GM21717 (cell line): ENCODE results near the gene CADPS.
A peak's percentile ranks its signal among the peaks of the same experiment; 100 is the strongest.

Source experiments
- ATAC-seq: cut with Tn5 transposase; IDR thresholded peaks from one replicate; pipeline ENCODE4 v1.9.1; 2021; ENCODE audit warnings: mild to moderate bottlenecking, moderate library complexity; ENCODE audit not compliant: unreplicated experiment

CADPS gene

DNA sequence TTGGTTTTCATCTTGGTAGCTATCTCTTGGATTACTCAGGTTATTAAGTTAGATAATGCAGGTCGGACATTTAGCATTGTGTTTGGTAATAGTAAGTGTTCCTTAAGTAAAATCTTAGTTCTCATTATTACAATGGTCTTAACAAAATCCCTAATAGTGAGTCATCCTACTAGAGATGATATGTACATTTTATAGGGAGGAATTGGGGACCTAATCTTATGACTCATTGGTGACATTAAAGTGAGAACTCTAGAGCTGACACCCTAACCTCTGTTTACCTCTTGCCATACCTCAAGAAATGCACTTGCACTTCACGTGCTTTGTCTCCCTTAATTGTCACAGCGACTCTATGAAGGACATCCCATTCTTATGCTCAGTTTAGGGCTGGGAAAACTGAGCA, 174.9 kb downstream of the CADPS start:
- no peak for ATAC-seq

DNA sequence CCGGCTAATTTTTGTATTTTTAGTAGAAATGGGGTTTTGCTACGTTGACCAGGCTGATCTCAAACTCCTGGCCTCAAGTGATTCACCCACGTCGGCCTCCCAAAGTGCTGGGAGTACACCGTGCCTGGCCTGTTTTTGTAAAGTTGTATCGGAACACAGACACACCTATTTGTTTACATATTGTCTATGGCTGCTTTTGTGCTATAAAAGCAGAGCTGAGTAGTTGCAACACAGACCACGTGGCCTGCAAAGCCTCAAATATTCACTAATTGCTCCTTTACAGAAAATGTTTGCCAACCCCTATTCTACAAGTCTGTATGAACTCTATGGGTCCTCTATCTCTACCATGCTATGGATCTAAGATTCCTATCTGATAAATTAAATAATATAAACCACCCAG, 175.5 kb downstream of the CADPS start:
- no peak for ATAC-seq

DNA sequence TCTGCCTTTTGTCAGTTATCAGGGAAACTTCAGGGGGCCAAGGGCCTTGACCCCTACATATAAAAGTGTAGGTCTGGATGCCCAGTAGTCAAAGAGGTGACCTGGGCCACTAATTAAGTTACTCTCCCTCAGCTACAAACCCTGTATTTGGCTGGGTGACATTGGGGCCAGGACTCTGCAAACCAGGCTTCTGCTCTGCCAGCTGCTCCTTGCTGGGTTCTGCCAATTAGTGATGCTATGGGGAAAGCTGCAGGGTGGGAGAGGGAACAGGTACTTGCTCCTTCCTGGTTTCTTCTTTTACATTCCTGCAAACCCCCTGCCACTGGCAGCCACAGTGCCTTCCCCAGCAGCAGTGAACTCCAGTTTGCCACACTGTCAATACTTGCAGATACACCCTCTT, 179.2 kb downstream of the CADPS start:
- no peak for ATAC-seq

DNA sequence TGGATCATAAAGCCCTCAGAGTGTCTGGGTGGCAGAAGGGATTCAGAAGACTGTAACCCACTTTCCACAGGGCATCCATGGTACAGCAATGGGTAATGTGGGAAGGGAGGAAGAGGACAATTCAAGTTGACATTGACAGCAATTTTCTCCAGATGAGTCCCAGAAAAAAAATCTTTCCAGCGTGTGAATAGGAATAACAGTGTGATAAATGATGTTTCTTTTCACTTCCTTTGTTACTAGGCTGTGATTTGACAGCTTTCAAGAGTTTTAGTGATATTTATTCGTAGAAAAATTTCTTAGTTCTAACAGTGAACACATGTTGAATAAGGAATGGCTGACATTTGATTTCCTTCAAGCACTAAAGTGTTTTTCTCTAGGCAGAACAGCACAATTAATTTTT, 186.4 kb downstream of the CADPS start:
- no peak for ATAC-seq

GRCh38 chr3:62688050-62688449, 187.2 kb downstream of the CADPS start:
- no peak for ATAC-seq

GRCh38 chr3:62686503-62687294, 188.5 kb downstream of the CADPS start:
- ATAC-seq: no peak

GRCh38 chr3:62682826-62683225, 192.4 kb downstream of the CADPS start:
- ATAC-seq: no peak

GRCh38 chr3:62679988-62680387, 195.2 kb downstream of the CADPS start:
- ATAC-seq: no peak

GRCh38 chr3:62678841-62679240, 196.4 kb downstream of the CADPS start:
- no peak for ATAC-seq

DNA sequence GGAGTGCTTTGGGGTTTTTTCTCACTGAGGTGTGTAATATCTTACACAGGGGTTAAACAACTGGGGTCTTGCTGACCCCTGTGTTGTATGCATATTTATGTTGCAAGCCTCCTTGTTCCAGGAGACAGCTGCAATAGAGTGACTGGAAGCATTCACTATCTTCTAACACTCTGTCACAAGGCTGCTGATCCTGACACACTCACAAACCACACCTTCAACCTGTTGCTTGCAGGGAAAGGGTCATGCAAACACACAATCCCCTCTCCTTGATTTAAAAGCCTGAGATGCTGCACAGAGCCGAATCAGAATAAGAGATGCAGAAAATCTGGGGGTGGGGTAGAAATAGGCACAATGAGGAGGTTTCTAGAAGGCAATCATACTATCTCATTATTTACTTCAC, 197.3 kb downstream of the CADPS start:
- no peak for ATAC-seq

GRCh38 chr3:62676689-62677271, 198.4 kb downstream of the CADPS start:
- no peak for ATAC-seq

- ATAC-seq: no peak
These were observed 199.7 kb downstream of the CADPS start for GRCh38 chr3:62675492-62675891.

DNA sequence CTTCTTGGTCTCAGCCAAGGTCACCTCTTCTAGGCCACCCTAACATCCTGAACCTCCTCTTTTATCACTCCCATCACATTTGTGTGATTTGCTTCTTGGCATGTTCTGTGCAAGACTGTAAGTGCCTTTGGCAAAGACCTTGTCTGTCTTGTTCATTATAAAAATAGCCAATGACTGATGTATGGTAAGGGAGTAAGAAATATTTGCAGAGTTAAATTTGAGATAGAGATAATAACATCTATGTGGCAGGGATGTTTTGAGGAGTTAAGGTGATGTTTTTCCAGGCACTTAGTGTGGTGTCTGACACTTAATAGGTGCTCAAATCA, 202.3 kb downstream of the CADPS start:
- no peak for ATAC-seq

GRCh38 chr3:62672270-62672987, 202.8 kb downstream of the CADPS start:
- no peak for ATAC-seq

DNA sequence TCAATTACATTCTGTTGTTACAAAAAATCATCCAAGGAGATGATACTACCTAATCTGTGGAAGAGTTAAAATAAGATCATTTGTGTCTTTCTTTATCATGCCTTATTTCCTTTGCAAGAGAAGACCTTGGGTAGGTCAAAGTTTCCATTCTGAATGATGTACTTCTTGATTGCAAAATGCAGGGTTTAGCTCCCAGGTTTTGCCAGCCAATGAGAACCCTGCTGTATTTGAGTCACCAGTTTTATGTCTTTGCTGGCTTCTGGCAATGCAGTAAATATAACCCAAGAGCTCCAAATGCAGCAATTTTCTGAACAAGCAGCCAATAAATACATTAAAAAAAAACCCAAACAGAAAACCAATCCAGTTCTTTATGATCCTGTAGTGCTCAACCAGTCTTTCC, 204.9 kb downstream of the CADPS start:
- ATAC-seq: no peak

DNA sequence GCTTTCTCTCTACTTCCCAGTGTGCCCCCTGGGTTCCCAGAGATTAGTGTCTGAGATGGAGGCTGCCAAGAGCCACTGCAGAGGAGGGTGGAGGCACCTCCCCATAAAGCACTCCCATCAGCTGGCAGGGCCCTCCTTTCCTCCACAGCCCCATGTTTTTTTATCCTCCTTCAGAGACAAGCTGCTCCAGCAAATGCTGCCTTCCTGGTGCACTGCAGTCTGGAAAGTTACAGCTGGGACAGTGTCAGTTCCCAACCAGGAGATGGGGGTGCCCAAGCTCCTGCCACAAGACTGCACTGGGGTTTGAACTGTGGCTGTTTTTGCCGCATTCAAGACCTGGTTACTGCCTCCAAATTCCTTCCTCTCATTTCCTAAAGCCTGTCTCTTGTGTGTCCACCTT, 206.1 kb downstream of the CADPS start:
- no peak for ATAC-seq

GRCh38 chr3:62667714-62668113, 207.5 kb downstream of the CADPS start:
- ATAC-seq: peak; percentile 54

DNA sequence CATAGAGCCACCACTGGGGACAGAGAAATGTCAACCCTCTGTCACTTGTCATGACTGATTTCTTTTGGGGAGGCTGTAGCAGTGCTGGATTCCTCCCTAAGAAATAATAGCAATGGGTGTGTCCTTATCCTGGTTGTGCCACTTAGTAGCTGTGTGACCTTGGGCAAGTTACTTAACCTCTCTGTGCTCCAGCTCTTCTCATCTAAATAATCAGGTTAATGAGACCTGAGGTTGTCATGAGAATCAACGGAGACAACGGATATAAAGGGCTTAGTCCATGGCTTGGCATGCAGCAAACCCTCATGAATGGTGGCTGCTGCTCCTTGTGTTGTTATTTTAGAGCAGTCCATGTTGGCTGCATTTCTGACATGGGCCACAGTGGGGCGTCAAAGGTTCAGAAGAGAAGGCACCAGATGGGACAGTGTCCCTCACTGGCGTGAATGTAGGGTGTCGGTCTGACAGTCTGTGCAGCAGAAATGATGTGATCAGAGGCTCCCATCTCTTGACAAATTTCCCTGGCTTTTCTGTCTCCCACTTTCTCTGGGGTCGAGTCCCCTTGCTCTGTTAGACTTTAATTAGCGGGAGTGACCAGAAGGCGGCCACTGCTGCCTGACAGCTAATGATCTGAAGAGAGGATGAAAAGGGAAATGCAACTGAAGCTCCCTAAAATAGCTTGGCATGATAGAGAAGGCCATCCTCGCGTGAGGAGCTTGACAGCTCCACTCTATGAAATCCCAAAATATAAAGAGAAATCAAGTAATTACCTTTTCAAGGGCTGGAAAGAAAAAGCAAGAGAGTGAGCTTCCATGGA, 209.4 kb downstream of the CADPS start:
- peak; percentile 88 for ATAC-seq

DNA sequence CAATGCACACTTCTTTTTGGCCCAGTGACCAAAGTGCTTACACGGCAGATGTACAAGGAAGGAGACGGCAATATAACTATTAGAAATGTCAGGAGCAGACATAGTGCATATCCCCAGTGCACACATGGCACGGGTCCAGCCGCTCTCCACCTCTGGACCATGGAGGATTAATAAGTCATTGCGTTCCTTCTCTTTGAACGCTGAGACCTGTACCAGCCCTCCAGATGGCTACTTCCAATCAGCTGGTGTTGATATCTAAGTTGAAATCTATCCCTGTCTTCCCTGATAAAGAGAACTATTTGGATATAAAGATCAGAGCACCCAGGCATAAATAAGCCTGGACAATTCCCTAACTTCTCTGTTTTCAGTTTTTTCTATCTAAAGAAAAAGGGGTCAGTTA, 212.5 kb downstream of the CADPS start:
- no peak for ATAC-seq

DNA sequence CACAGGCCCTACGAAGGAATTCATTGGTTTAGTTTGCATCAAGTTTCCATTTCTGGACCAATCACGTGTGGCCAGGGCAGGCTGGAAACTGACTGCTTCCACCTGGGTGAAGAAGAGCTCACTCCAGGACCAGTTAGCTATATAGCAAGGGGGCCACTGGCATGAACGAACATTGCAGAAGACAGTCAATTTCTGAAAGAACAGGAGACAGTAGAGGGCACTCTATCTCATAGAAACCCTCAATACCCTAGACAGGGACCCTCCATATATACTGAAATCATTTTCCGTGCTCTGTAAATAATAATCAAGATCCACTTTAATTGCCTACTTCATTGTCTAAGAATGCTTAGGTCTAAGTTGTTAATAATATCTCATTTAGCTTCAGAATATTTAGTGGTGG, 215.6 kb downstream of the CADPS start:
- ATAC-seq: no peak

DNA sequence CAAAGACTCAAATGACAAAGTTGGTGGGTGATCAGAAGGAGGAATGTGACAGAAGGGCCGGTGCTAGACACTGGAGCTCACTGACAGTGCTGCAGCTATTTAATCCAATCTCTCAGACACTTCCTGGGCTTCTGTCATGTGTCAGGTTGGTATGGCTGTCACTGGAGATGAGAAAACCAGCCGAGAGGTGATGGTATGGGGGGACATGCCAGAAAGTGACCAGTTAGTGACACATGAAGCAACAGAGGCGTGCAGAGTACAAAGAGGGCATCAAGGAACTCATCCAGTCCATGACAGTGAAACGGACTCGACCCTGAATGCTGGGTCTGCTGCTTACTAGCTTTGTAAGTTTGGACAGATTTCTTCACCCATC, 219.5 kb downstream of the CADPS start:
- no peak for ATAC-seq
